Measurements from ENCODE around the gene ARFGEF3.

The ARFGEF3 gene

DNA sequence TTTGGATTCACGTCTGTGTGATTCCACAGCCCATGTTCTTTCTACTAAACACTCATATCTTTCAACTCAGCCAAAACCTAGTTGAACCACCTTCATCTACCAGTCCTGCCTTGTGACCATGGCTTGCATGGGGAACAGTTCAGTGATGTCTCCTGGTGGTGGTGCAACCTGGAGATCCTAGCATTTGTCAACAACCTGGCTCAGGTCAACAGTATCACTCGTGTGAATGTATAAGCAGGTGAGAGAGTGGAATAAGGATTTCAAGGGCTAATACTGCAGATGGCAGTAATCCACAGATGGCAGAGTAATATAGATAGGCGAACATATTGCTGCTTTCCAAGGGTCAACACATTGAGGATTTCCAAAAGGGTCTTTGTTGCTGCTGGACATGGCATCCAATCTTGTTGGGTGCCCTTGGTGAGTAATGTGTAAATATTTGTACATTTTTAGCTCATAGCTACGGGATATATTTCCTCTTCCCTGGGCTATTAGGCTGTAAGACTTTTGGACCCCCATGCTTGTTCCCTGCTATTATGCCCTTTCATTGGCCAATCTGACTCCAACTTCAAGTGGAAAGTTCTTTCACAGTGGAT is 43.1 kb downstream of the ARFGEF3 start:
- Histone ChIP-seq H3K27me3 (ENCODE audit: control insufficient read depth in 1 of 2, insufficient read depth in 1 of 2, low read length in 2 of 2) (peaks cover 4 to 15% of the 10 kb centered on the region in 2 experiments), H3K4ac (ENCODE audit: low read depth in 1 of 2, low read length in 2 of 2) (no peak overlapping the region), H3K9ac (ENCODE audit: low read length) (no peak overlapping the region), H2BK120ac (ENCODE audit: low read depth, low read length) (no peak overlapping the region), H3K4me2 (ENCODE audit: low read length, poor library complexity, severe bottlenecking) (no peak overlapping the region), H2BK15ac (ENCODE audit: low read depth, poor library complexity, severe bottlenecking) (no peak overlapping the region), H3K79me1 (replicated peaks; ENCODE audit: low read length, poor library complexity, severe bottlenecking) (no peaks in the 10 kb centered on the region), H2AFZ (ENCODE audit: low read depth, low read length) (peak overlapping the region; percentile 10), H2BK5ac (ENCODE audit: low read depth, low read length, poor library complexity, severe bottlenecking) (no peak overlapping the region), H3K18ac (ENCODE audit: low read depth in 1 of 2, low read length in 2 of 2) (no peak overlapping the region), H3K36me3 (ENCODE audit: control insufficient read depth in 1 of 2, insufficient read depth in 2 of 2, low read depth in 1 of 2, low read length in 2 of 2) (no peaks in the 10 kb centered on the region), H3K4me1 (ENCODE audit: control insufficient read depth, insufficient read depth, low read depth, low read length) (no peaks in the 10 kb centered on the region), H4K91ac (ENCODE audit: low read length) (no peak overlapping the region), H3K9me3 (ENCODE audit: control insufficient read depth, low read length) (no peaks in the 10 kb centered on the region), H4K8ac (ENCODE audit: low read length) (no peak overlapping the region), H2BK12ac (ENCODE audit: low read length in 2 of 2) (no peak overlapping the region), H2AK5ac (ENCODE audit: low read length, severe bottlenecking) (no peak overlapping the region), H3K4me3 (ENCODE audit: insufficient read depth in 1 of 2, low read depth in 1 of 2, low read length in 2 of 2) (no peak overlapping the region), H3K14ac (ENCODE audit: low read length in 2 of 2) (no peak overlapping the region), H3K23ac (ENCODE audit: low read length in 2 of 2) (no peak overlapping the region), H3K27ac (ENCODE audit: low read length, poor library complexity, severe bottlenecking) (no peak overlapping the region)
- WGBS = 84% methylated on average over 4 of the region's 4 CpGs
- DNase-seq = no peak

DNA sequence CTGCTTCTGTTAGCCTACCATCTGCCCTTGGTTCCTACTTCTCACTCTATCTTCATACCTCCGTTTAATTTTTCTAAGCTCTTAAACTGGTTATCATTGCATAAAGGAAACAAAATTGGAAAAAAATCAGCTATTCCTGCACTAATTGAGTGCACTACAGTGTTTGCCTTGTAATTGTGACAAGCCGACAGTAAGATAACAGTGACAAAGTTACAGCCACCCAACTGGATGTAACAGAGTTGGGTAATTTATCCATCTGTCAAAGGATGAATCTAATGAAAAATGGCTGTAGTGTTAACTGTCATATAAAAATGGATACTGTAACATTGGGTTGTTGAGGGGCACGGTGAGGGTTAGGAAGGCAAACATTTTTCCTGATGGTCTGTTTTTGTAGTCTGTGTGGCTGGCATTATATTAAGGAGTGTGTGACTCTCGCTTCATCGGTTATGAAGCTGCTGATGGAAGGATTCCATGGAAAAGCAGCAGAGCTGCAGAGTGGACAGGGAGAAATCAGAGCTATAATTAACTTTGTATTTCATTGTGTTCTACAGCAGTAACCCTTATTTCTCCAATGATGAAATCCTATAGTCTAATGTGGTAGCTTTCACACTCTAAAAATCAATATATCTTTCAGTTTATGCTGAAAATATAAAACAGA is 43.8 kb downstream of the ARFGEF3 start:
- Histone ChIP-seq H2BK120ac (ENCODE audit: low read depth, low read length) (no peak overlapping the region), H3K4ac (ENCODE audit: low read depth in 1 of 2, low read length in 2 of 2) (no peak overlapping the region), H2AFZ (ENCODE audit: low read depth, low read length) (no peak overlapping the region), H3K79me1 (replicated peaks; ENCODE audit: low read length, poor library complexity, severe bottlenecking) (no peaks in the 10 kb centered on the region), H4K91ac (ENCODE audit: low read length) (no peak overlapping the region), H3K18ac (ENCODE audit: low read depth in 1 of 2, low read length in 2 of 2) (no peak overlapping the region), H3K9me3 (ENCODE audit: control insufficient read depth, low read length) (no peaks in the 10 kb centered on the region), H3K27me3 (ENCODE audit: control insufficient read depth in 1 of 2, insufficient read depth in 1 of 2, low read length in 2 of 2) (peaks cover 4 to 22% of the 10 kb centered on the region in 2 experiments), H3K23ac (ENCODE audit: low read length in 2 of 2) (no peak overlapping the region), H3K14ac (ENCODE audit: low read length in 2 of 2) (no peak overlapping the region), H3K4me2 (ENCODE audit: low read length, poor library complexity, severe bottlenecking) (no peak overlapping the region), H3K36me3 (ENCODE audit: control insufficient read depth in 1 of 2, insufficient read depth in 2 of 2, low read depth in 1 of 2, low read length in 2 of 2) (no peaks in the 10 kb centered on the region), H3K27ac (ENCODE audit: low read length, poor library complexity, severe bottlenecking) (no peak overlapping the region), H3K4me3 (ENCODE audit: insufficient read depth in 1 of 2, low read depth in 1 of 2, low read length in 2 of 2) (no peak overlapping the region), H2AK5ac (ENCODE audit: low read length, severe bottlenecking) (no peak overlapping the region), H2BK12ac (ENCODE audit: low read length in 2 of 2) (no peak overlapping the region), H4K8ac (ENCODE audit: low read length) (no peak overlapping the region), H3K4me1 (ENCODE audit: control insufficient read depth, insufficient read depth, low read depth, low read length) (no peaks in the 10 kb centered on the region), H2BK15ac (ENCODE audit: low read depth, poor library complexity, severe bottlenecking) (no peak overlapping the region), H2BK5ac (ENCODE audit: low read depth, low read length, poor library complexity, severe bottlenecking) (no peak overlapping the region), H3K9ac (ENCODE audit: low read length) (no peak overlapping the region)
- no peak for DNase-seq
- WGBS = 92% methylated on average over 4 of the region's 5 CpGs

DNA sequence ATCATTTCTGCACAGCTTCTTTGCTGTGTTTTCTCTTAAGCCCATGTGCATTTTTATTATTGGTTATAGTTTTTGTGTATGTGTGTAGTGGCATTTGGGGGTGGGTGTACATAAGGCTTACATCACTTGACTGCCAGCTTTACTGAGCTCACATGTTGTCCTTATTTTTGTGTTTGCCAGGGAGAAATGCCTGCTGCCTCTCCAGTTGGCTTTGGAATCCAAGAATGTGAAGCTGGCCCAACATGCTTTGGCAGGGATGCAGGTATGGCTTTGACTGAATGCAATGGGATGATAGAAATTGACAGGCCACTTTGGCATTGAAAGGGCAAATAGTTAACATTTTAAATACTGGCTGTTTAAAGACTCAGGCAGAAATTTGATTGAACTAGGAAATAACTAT is 45.1 kb downstream of the ARFGEF3 start:
- Histone ChIP-seq H3K14ac (ENCODE audit: low read length in 2 of 2) (no peak overlapping the region), H3K4ac (ENCODE audit: low read depth in 1 of 2, low read length in 2 of 2) (no peak overlapping the region), H3K18ac (ENCODE audit: low read depth in 1 of 2, low read length in 2 of 2) (no peak overlapping the region), H3K4me1 (ENCODE audit: control insufficient read depth, insufficient read depth, low read depth, low read length) (no peaks in the 10 kb centered on the region), H2BK120ac (ENCODE audit: low read depth, low read length) (no peak overlapping the region), H2AFZ (ENCODE audit: low read depth, low read length) (no peak overlapping the region), H3K27ac (ENCODE audit: low read length, poor library complexity, severe bottlenecking) (no peak overlapping the region), H4K8ac (ENCODE audit: low read length) (no peak overlapping the region), H3K4me2 (ENCODE audit: low read length, poor library complexity, severe bottlenecking) (no peak overlapping the region), H3K9me3 (ENCODE audit: control insufficient read depth, low read length) (no peaks in the 10 kb centered on the region), H4K91ac (ENCODE audit: low read length) (no peak overlapping the region), H3K9ac (ENCODE audit: low read length) (no peak overlapping the region), H3K4me3 (ENCODE audit: insufficient read depth in 1 of 2, low read depth in 1 of 2, low read length in 2 of 2) (no peak overlapping the region), H3K79me1 (replicated peaks; ENCODE audit: low read length, poor library complexity, severe bottlenecking) (no peaks in the 10 kb centered on the region), H2BK15ac (ENCODE audit: low read depth, poor library complexity, severe bottlenecking) (no peak overlapping the region), H3K23ac (ENCODE audit: low read length in 2 of 2) (no peak overlapping the region), H3K27me3 (ENCODE audit: control insufficient read depth in 1 of 2, insufficient read depth in 1 of 2, low read length in 2 of 2) (peaks cover 4 to 25% of the 10 kb centered on the region in 2 experiments), H2AK5ac (ENCODE audit: low read length, severe bottlenecking) (no peak overlapping the region), H3K36me3 (ENCODE audit: control insufficient read depth in 1 of 2, insufficient read depth in 2 of 2, low read depth in 1 of 2, low read length in 2 of 2) (no peaks in the 10 kb centered on the region), H2BK5ac (ENCODE audit: low read depth, low read length, poor library complexity, severe bottlenecking) (no peak overlapping the region), H2BK12ac (ENCODE audit: low read length in 2 of 2) (no peak overlapping the region)
- DNase-seq = no peak

DNA sequence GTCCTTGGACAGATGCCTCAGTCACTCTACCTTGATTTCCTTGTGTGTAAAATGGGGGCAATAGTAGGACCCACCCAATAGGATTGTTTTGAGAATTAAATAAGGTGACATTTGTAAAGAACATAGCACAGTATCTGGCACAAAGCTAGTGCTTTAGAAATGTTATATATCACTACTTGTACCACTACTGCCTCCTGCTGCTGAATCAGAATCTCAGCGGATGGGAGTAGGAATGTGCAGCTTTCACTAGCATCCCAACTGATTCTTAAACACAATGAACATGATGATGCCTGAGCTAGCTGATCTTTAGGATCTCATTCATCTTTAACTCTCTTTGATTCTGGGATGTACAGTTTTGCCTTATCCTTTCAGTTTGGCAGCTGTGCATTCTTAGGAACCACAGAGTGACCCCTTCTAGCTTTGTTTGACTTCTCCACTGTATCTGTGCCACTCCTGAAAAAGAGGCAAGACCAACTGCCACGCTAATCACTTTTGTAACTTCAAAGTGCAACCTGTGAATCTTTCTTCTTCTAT is 49.4 kb downstream of the ARFGEF3 start:
- H3K18ac ChIP-seq (ENCODE audit: low read depth in 1 of 2, low read length in 2 of 2) = no peak overlapping the region
- no peak overlapping the region for H2BK15ac ChIP-seq (ENCODE audit: low read depth, poor library complexity, severe bottlenecking)
- no peak overlapping the region for H3K23ac ChIP-seq (ENCODE audit: low read length in 2 of 2)
- H4K91ac ChIP-seq (ENCODE audit: low read length) = no peak overlapping the region
- peak overlapping the region in 1 of 2 experiments; percentile 39 for H2BK12ac ChIP-seq (ENCODE audit: low read length in 2 of 2)
- no peak overlapping the region for H3K27ac ChIP-seq (ENCODE audit: low read length, poor library complexity, severe bottlenecking)
- no peak overlapping the region for H2BK5ac ChIP-seq (ENCODE audit: low read depth, low read length, poor library complexity, severe bottlenecking)
- no peak overlapping the region for H3K4ac ChIP-seq (ENCODE audit: low read depth in 1 of 2, low read length in 2 of 2)
- H2BK120ac ChIP-seq (ENCODE audit: low read depth, low read length) = no peak overlapping the region
- no peaks in the 10 kb centered on the region for H3K36me3 ChIP-seq (ENCODE audit: control insufficient read depth in 1 of 2, insufficient read depth in 2 of 2, low read depth in 1 of 2, low read length in 2 of 2)
- no peak overlapping the region for H2AFZ ChIP-seq (ENCODE audit: low read depth, low read length)
- peak; percentile 11 for DNase-seq
- peaks cover 4 to 36% of the 10 kb centered on the region in 2 experiments for H3K27me3 ChIP-seq (ENCODE audit: control insufficient read depth in 1 of 2, insufficient read depth in 1 of 2, low read length in 2 of 2)
- H3K9me3 ChIP-seq (ENCODE audit: control insufficient read depth, low read length) = no peaks in the 10 kb centered on the region
- H3K9ac ChIP-seq (ENCODE audit: low read length) = no peak overlapping the region
- H3K14ac ChIP-seq (ENCODE audit: low read length in 2 of 2) = no peak overlapping the region
- H3K79me1 ChIP-seq (replicated peaks; ENCODE audit: low read length, poor library complexity, severe bottlenecking) = no peaks in the 10 kb centered on the region
- no peak overlapping the region for H4K8ac ChIP-seq (ENCODE audit: low read length)
- no peak overlapping the region for H2AK5ac ChIP-seq (ENCODE audit: low read length, severe bottlenecking)
- no peaks in the 10 kb centered on the region for H3K4me1 ChIP-seq (ENCODE audit: control insufficient read depth, insufficient read depth, low read depth, low read length)
- 80% methylated on average over 1 of the region's 2 CpGs for WGBS
- H3K4me2 ChIP-seq (ENCODE audit: low read length, poor library complexity, severe bottlenecking) = no peak overlapping the region
- H3K4me3 ChIP-seq (ENCODE audit: insufficient read depth in 1 of 2, low read depth in 1 of 2, low read length in 2 of 2) = no peak overlapping the region
